Ovary (tissue), 3 donors: ENCODE results near the gene NRGN.

ENCODE experiments used
- CTCF ChIP-seq, 3 donors: fragments of 450-650 bp in 2 of 3; fragments of 200-600 bp in 1 of 3; IDR thresholded peaks; one replicate each; pipeline versions ENCODE4 v1.5.1 to v1.8.0; 2016 to 2022; ENCODE audit warnings: antibody characterized with exemption in 3 of 3, mild to moderate bottlenecking in 1 of 3
- EP300 ChIP-seq: sonication (generic); formaldehyde crosslinking; IDR thresholded peaks from one replicate; pipeline ENCODE4 v1.6.1; 2017; ENCODE audit warnings: antibody characterized with exemption
- donor health status: DM: no; HTN: no; CAD: no.

GRCh38 chr11:124728134-124728533, 11.6 kb upstream of the NRGN start:
- TF ChIP-seq EP300 (no peak), CTCF (IDR thresholded peaks at IDR 0.05) (no peak)
